Measurements from ENCODE around the gene OR51E1.
A peak's percentile ranks its signal among the peaks of the same experiment; 100 is the strongest.

The OR51E1 gene

GRCh38 chr11:4637662-4638047 is 6.1 kb upstream of the OR51E1 start:
- DNase-seq (ENCODE audit: low read depth): no peak
- no peak for TF ChIP-seq CTCF (conservative IDR thresholded peaks at IDR 0.05; ENCODE audit: low read length)
- no peak overlapping the region for H3K4me3 ChIP-seq (ENCODE audit: low read length)

DNA sequence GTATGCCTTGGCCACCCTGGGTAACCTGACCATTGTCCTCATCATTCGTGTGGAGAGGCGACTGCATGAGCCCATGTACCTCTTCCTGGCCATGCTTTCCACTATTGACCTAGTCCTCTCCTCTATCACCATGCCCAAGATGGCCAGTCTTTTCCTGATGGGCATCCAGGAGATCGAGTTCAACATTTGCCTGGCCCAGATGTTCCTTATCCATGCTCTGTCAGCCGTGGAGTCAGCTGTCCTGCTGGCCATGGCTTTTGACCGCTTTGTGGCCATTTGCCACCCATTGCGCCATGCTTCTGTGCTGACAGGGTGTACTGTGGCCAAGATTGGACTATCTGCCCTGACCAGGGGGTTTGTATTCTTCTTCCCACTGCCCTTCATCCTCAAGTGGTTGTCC is 3.9 kb upstream of the OR51E1 start:
- DNase-seq (ENCODE audit: low read depth): no peak
- H3K4me3 ChIP-seq (ENCODE audit: low read length): no peak overlapping the region
- TF ChIP-seq CTCF (conservative IDR thresholded peaks at IDR 0.05; ENCODE audit: low read length): no peak

- no peak for DNase-seq (ENCODE audit: low read depth)
- TF ChIP-seq CTCF (conservative IDR thresholded peaks at IDR 0.05; ENCODE audit: low read length): no peak
- no peak overlapping the region for H3K4me3 ChIP-seq (ENCODE audit: low read length)
These were observed 2.3 kb upstream of the OR51E1 start for GRCh38 chr11:4641501-4641900.

GRCh38 chr11:4642043-4642442 is 1.7 kb upstream of the OR51E1 start:
- TF ChIP-seq CTCF (conservative IDR thresholded peaks at IDR 0.05; ENCODE audit: low read length): no peak
- no peak overlapping the region for H3K4me3 ChIP-seq (ENCODE audit: low read length)
- DNase-seq (ENCODE audit: low read depth): no peak

GRCh38 chr11:4643076-4643475 is 706 bp upstream of the OR51E1 start:
- no peak overlapping the region for H3K4me3 ChIP-seq (ENCODE audit: low read length)
- TF ChIP-seq CTCF (conservative IDR thresholded peaks at IDR 0.05; ENCODE audit: low read length): no peak
- DNase-seq (ENCODE audit: low read depth): peak; percentile 21

GRCh38 chr11:4644233-4644632 is 451 bp downstream of the OR51E1 start:
- DNase-seq (ENCODE audit: low read depth): no peak
- H3K4me3 ChIP-seq (ENCODE audit: low read length): no peak overlapping the region
- no peak for TF ChIP-seq CTCF (conservative IDR thresholded peaks at IDR 0.05; ENCODE audit: low read length)

DNA sequence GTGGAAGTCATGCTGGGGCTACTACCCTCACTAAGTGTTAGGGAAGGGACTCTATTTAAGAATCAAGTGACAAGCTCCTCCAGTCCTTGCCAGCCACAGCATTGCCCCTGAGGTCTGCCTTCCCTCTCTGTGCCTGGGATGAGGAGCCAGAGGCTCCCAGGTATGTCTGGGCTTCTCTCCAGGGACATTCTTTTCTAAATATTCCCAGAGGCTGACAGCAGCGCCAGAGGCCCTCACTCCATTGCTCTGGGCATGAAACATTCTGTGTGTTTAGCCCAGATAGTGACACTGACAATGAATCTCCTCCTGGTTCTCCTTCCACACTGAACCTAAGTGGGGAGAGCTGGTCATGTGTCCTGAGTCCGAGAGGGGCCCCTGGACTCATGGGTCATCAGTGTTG is 2.2 kb downstream of the OR51E1 start:
- no peak for TF ChIP-seq CTCF (conservative IDR thresholded peaks at IDR 0.05; ENCODE audit: low read length)
- DNase-seq (ENCODE audit: low read depth): no peak
- H3K4me3 ChIP-seq (ENCODE audit: low read length): no peak overlapping the region

All from AG10803 (cell line).